Astrocyte of the hippocampus (primary cell): ENCODE results near the gene PSD4.

Source experiments
- DNase-seq: peaks from one replicate; pipeline ENCODE4 v3.0.0; 2011; ENCODE audit warnings: low read depth, low spot score

The PSD4 gene

GRCh38 chr2:113167115-113167932 lies 6.4 kb upstream of the PSD4 start:
- no peak for DNase-seq

GRCh38 chr2:113167962-113168340 lies 5.8 kb upstream of the PSD4 start:
- DNase-seq = no peak

GRCh38 chr2:113169002-113169530 lies 4.7 kb upstream of the PSD4 start:
- DNase-seq = no peak

- DNase-seq = no peak
These were observed 4.2 kb upstream of the PSD4 start for GRCh38 chr2:113169586-113169985.

- DNase-seq = no peak
These were observed 2.3 kb upstream of the PSD4 start for GRCh38 chr2:113171334-113172075.

GRCh38 chr2:113172721-113173541 lies 840 bp upstream of the PSD4 start:
- DNase-seq = no peak

GRCh38 chr2:113174376-113174750 lies 592 bp downstream of the PSD4 start:
- DNase-seq = no peak

GRCh38 chr2:113175042-113175628 lies 1.4 kb downstream of the PSD4 start:
- no peak for DNase-seq

GRCh38 chr2:113175736-113176695 lies 2.2 kb downstream of the PSD4 start:
- no peak for DNase-seq

- DNase-seq = no peak
These were observed 3.1 kb downstream of the PSD4 start for GRCh38 chr2:113176696-113177355.

GRCh38 chr2:113178069-113178746 lies 4.4 kb downstream of the PSD4 start:
- DNase-seq = no peak

- DNase-seq = no peak
These were observed 5.1 kb downstream of the PSD4 start for GRCh38 chr2:113178891-113179290.

GRCh38 chr2:113179446-113180045 lies 5.8 kb downstream of the PSD4 start:
- no peak for DNase-seq

GRCh38 chr2:113180131-113180946 lies 6.6 kb downstream of the PSD4 start:
- DNase-seq = no peak

GRCh38 chr2:113181258-113182051 lies 7.7 kb downstream of the PSD4 start:
- DNase-seq = peak; percentile 34

- DNase-seq = no peak
These were observed 8.9 kb downstream of the PSD4 start for GRCh38 chr2:113182471-113183260.
